GM12891 (cell line): Measurements from ENCODE around the gene ASIC4.

Experiments used
- PAX5 ChIP-seq: IDR thresholded peaks from 2 replicates; pipeline ENCODE4 v1.6.1; 2011; ENCODE audit warnings: low read length, moderate library complexity, mild to moderate bottlenecking; ENCODE audit not compliant: insufficient read depth, severe bottlenecking
- POLR2A ChIP-seq: IDR thresholded peaks from 2 replicates; pipeline ENCODE4 v1.6.1; 2011; ENCODE audit warnings: low read depth, low read length, control low read depth
- POLR2AphosphoS5 ChIP-seq: IDR thresholded peaks from 2 replicates; pipeline ENCODE4 v1.6.1; 2011; ENCODE audit warnings: low read depth, low read length, control low read depth
- SPI1 ChIP-seq: IDR thresholded peaks from 2 replicates; pipeline ENCODE4 v1.6.1; 2011; ENCODE audit warnings: low read depth, low read length, control low read depth
- TAF1 ChIP-seq: IDR thresholded peaks from 2 replicates; pipeline ENCODE4 v1.6.1; 2011; ENCODE audit warnings: low read depth, low read length, control low read depth

DNA sequence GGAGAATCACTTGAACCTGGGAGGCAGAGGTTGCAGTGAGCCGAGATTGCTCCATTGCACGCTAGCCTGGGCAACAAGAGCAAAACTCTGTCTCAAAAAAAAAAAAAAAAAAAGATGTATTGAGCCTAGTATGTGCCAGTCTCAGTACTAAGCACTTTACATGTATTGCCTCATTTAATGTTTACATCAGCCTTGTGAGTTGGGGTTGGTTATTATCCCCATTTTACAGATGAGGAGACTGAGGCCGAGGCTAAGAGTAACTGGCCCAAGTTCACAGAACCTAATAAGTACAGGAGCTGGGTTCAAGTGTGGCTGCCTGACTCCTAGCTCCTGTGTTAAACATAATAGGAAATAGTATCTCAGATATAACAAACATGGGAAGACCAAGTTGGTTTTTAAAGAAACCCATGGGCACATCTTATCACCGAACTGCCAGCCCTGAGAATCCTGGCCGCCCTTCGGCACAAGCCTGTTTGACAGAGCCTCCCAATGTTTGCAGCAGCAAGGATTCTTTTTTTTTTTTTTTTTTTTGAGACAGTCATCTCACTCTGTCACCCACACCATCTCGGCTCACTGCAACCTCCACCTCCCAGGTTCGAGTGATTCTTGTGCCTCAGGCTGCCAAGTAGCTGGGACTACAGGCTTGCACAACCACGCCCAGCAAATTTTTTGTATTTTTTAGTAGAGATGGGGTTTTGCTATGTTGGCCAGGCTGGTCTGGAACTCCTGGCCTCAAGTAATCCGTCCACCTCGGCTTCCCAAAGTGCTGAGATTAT is 39.8 kb upstream of the ASIC4 start:
- no peak for TF ChIP-seq POLR2AphosphoS5
- no peak for TF ChIP-seq SPI1
- no peak for TF ChIP-seq POLR2A
- no peak for TF ChIP-seq TAF1
- no peak for TF ChIP-seq PAX5
